Activated CD4-positive, alpha-beta memory T cell treated with anti-CD3 and anti-CD28 coated beads for 36 hours (primary cell): ENCODE results near the gene MVD. TPM values are rescaled to one million over a fixed set of nuclear protein-coding genes. Genes with fewer than 3 reads are reported as not detected.
"Not testable (repeated sequence)": the region's sequence is repeated elsewhere in the genome, so short reads cannot be mapped to it uniquely, and the experiment has no call there.

ENCODE experiments used
- CTCF ChIA-PET: fragments of 350-600 bp; sonication (Branson Sonifier 250); formaldehyde crosslinking; loops from one replicate; lab custom pipeline; 2021; ENCODE audit warnings: antibody characterized with exemption, inconsistent platforms; lab: Charles Lee
- POLR2A ChIA-PET: fragments of 350-600 bp; sonication (Branson Sonifier 250); formaldehyde crosslinking; loops from one replicate; lab custom pipeline; 2021; ENCODE audit warnings: antibody characterized with exemption; lab: Charles Lee
- DNase-seq: peaks from one replicate; pipeline ENCODE4 v3.0.0-alpha.2; 2020
- H3K27ac Mint-ChIP-seq: one replicate; pipeline ENCODE4 v1.8.0; 2021; ENCODE audit warnings: mixed read lengths
- H3K27me3 Mint-ChIP-seq: one replicate; pipeline ENCODE4 v1.8.0; 2021; ENCODE audit warnings: mixed read lengths
- H3K36me3 Mint-ChIP-seq: one replicate; pipeline ENCODE4 v1.8.0; 2021; ENCODE audit warnings: mixed read lengths
- H3K4me1 Mint-ChIP-seq: one replicate; pipeline ENCODE4 v1.8.0; 2021; ENCODE audit warnings: low read depth, mixed read lengths
- H3K4me3 Mint-ChIP-seq: one replicate; pipeline ENCODE4 v1.8.0; 2021; ENCODE audit warnings: mild to moderate bottlenecking, mixed read lengths
- H3K9me3 Mint-ChIP-seq: one replicate; pipeline ENCODE4 v1.8.0; 2021; ENCODE audit warnings: mixed read lengths
- intact Hi-C: fragments of 100-400 bp; cut with micrococcal nuclease; formaldehyde crosslinking; loops from one replicate; pipeline ENCODE4 v1.15.1; 2023
- total RNA-seq, 2 experiments: library from RNA; stranded (reverse); gene quantifications; one replicate each; pipeline ENCODE4 v1.2.3, GENCODE V29; 2021

MVD gene
- total RNA-seq, 2 experiments from 2014 or later = 111 to 113 TPM

GRCh38 chr16:88617268-88618031 lies 45.4 kb downstream of the MVD start:
- H3K36me3 Mint-ChIP-seq = peaks cover 7% of the 10 kb centered on the region
- intact Hi-C loops = no loop called here
- no peaks in the 10 kb centered on the region for H3K27me3 Mint-ChIP-seq
- no peak for DNase-seq
- H3K27ac Mint-ChIP-seq = peak overlapping the region; percentile 3
- CTCF ChIA-PET = interaction anchor here (1.1 kb wide), 1 partner anchor 16 kb away, joined by 3 read pairs; no protein-coding TSS in a partner anchor
- POLR2A ChIA-PET = no interaction called here
- H3K9me3 Mint-ChIP-seq = no peaks in the 10 kb centered on the region
- H3K4me1 Mint-ChIP-seq = peaks cover 31% of the 10 kb centered on the region
- no peak overlapping the region for H3K4me3 Mint-ChIP-seq

GRCh38 chr16:88616736-88617135 lies 46.2 kb downstream of the MVD start:
- H3K27me3 Mint-ChIP-seq = no peaks in the 10 kb centered on the region
- ChIA-PET POLR2A (interaction anchor here (0.7 kb wide), 1 partner anchor 164 kb away, joined by 3 read pairs; no protein-coding TSS in a partner anchor), CTCF (interaction anchor here (1.1 kb wide), 1 partner anchor 16 kb away, joined by 3 read pairs; no protein-coding TSS in a partner anchor)
- H3K4me3 Mint-ChIP-seq = no peak overlapping the region
- no peak for DNase-seq
- H3K4me1 Mint-ChIP-seq = peaks cover 31% of the 10 kb centered on the region
- H3K9me3 Mint-ChIP-seq = no peaks in the 10 kb centered on the region
- H3K36me3 Mint-ChIP-seq = peaks cover 3% of the 10 kb centered on the region
- peak overlapping the region; percentile 3 for H3K27ac Mint-ChIP-seq
- intact Hi-C loops = no loop called here

GRCh38 chr16:88616320-88616719 lies 46.6 kb downstream of the MVD start:
- Mint-ChIP-seq H3K27ac (no peak overlapping the region), H3K27me3 (no peaks in the 10 kb centered on the region), H3K9me3 (no peaks in the 10 kb centered on the region), H3K4me3 (no peak overlapping the region), H3K36me3 (peaks cover 3% of the 10 kb centered on the region), H3K4me1 (peaks cover 31% of the 10 kb centered on the region)
- CTCF ChIA-PET = interaction anchor here (1.1 kb wide), 1 partner anchor 17 kb away, joined by 3 read pairs; no protein-coding TSS in a partner anchor
- intact Hi-C loops = no loop called here
- POLR2A ChIA-PET = interaction anchor here (0.7 kb wide), 1 partner anchor 164 kb away, joined by 3 read pairs; no protein-coding TSS in a partner anchor
- no peak for DNase-seq

- ChIA-PET CTCF (no interaction called here), POLR2A (no interaction called here)
- no peak for DNase-seq
- H3K9me3 Mint-ChIP-seq = no peaks in the 10 kb centered on the region
- H3K27ac Mint-ChIP-seq = no peak overlapping the region
- peaks cover 22% of the 10 kb centered on the region for H3K4me1 Mint-ChIP-seq
- no peaks in the 10 kb centered on the region for H3K27me3 Mint-ChIP-seq
- peaks cover 8% of the 10 kb centered on the region for H3K36me3 Mint-ChIP-seq
- intact Hi-C loops = no loop called here
- H3K4me3 Mint-ChIP-seq = no peak overlapping the region
Measured at GRCh38 chr16:88614818-88615580, 47.9 kb downstream of the MVD start.

GRCh38 chr16:88613911-88614817 lies 48.7 kb downstream of the MVD start:
- Mint-ChIP-seq H3K4me3 (no peak overlapping the region), H3K9me3 (no peaks in the 10 kb centered on the region), H3K27ac (peak overlapping the region; percentile 4), H3K27me3 (no peaks in the 10 kb centered on the region), H3K4me1 (peaks cover 13% of the 10 kb centered on the region), H3K36me3 (peaks cover 12% of the 10 kb centered on the region)
- intact Hi-C loops = no loop called here
- CTCF ChIA-PET = no interaction called here
- POLR2A ChIA-PET = no interaction called here
- DNase-seq = no peak

GRCh38 chr16:88613293-88613692 lies 49.6 kb downstream of the MVD start:
- ChIA-PET CTCF (interaction anchor here (1.3 kb wide), 1 partner anchor 20 kb away, joined by 4 read pairs; no protein-coding TSS in a partner anchor), POLR2A (no interaction called here)
- no peak for DNase-seq
- Mint-ChIP-seq H3K9me3 (no peaks in the 10 kb centered on the region), H3K36me3 (peaks cover 14% of the 10 kb centered on the region), H3K4me1 (peaks cover 5% of the 10 kb centered on the region), H3K27me3 (no peaks in the 10 kb centered on the region), H3K4me3 (no peak overlapping the region), H3K27ac (no peak overlapping the region)
- intact Hi-C loops = no loop called here

- Mint-ChIP-seq H3K9me3 (no peaks in the 10 kb centered on the region), H3K27me3 (no peaks in the 10 kb centered on the region), H3K4me1 (peaks cover under 1% of the 10 kb centered on the region), H3K36me3 (peaks cover 19% of the 10 kb centered on the region), H3K27ac (no peak overlapping the region), H3K4me3 (no peak overlapping the region)
- intact Hi-C loops = no loop called here
- DNase-seq = no peak
- ChIA-PET POLR2A (no interaction called here), CTCF (no interaction called here)
Measured at GRCh38 chr16:88610909-88611812, 51.7 kb downstream of the MVD start.

- peaks cover 19% of the 10 kb centered on the region for H3K36me3 Mint-ChIP-seq
- ChIA-PET POLR2A (no interaction called here), CTCF (interaction anchor here (1.2 kb wide), 1 partner anchor 172 kb away, joined by 3 read pairs; no protein-coding TSS in a partner anchor)
- H3K27ac Mint-ChIP-seq = no peak overlapping the region
- H3K4me1 Mint-ChIP-seq = no peaks in the 10 kb centered on the region
- DNase-seq = no peak
- H3K9me3 Mint-ChIP-seq = no peaks in the 10 kb centered on the region
- no peaks in the 10 kb centered on the region for H3K27me3 Mint-ChIP-seq
- no peak overlapping the region for H3K4me3 Mint-ChIP-seq
- intact Hi-C loops = no loop called here
Measured at GRCh38 chr16:88610080-88610479, 52.8 kb downstream of the MVD start.

GRCh38 chr16:88609426-88609825 lies 53.5 kb downstream of the MVD start:
- intact Hi-C loops, H3K4me1 Mint-ChIP-seq, H3K9me3 Mint-ChIP-seq, DNase-seq, POLR2A ChIA-PET, H3K4me3 Mint-ChIP-seq, H3K27ac Mint-ChIP-seq, H3K27me3 Mint-ChIP-seq: not testable (repeated sequence)
- CTCF ChIA-PET = interaction anchor here (1.2 kb wide), 1 partner anchor 173 kb away, joined by 3 read pairs; no protein-coding TSS in a partner anchor
- peaks cover 19% of the 10 kb centered on the region for H3K36me3 Mint-ChIP-seq

- ChIA-PET CTCF (no interaction called here), POLR2A (no interaction called here)
- Mint-ChIP-seq H3K9me3 (no peaks in the 10 kb centered on the region), H3K36me3 (peaks cover 22% of the 10 kb centered on the region), H3K27ac (no peak overlapping the region), H3K27me3 (no peaks in the 10 kb centered on the region), H3K4me1 (no peaks in the 10 kb centered on the region), H3K4me3 (no peak overlapping the region)
- no peak for DNase-seq
- intact Hi-C loops = no loop called here
Measured at GRCh38 chr16:88608076-88608475, 54.8 kb downstream of the MVD start.
